Mesodermal cell (in vitro differentiated cells): ENCODE results near the gene SAA2. TPM values are rescaled to one million over a fixed set of nuclear protein-coding genes. Genes with fewer than 3 reads are reported as not detected.
"Not testable (repeated sequence)": the region's sequence is repeated elsewhere in the genome, so short reads cannot be mapped to it uniquely, and the experiment has no call there.

Source experiments
- H3K27ac ChIP-seq: 2 replicates; pipeline ENCODE4 v1.7.0; 2013; ENCODE audit warnings: mild to moderate bottlenecking, low read depth, low read length, moderate library complexity; ENCODE audit not compliant: severe bottlenecking
- H3K36me3 ChIP-seq: 2 replicates; pipeline ENCODE4 v1.7.1; 2013; ENCODE audit warnings: mild to moderate bottlenecking, low read length, moderate library complexity; ENCODE audit not compliant: control insufficient read depth, insufficient read depth
- H3K4me1 ChIP-seq: one replicate; pipeline ENCODE4 v1.7.1; 2013; ENCODE audit warnings: mild to moderate bottlenecking, low read length; ENCODE audit not compliant: insufficient read depth, control insufficient read depth, poor library complexity, severe bottlenecking
- H3K4me3 ChIP-seq: 2 replicates; pipeline ENCODE4 v1.7.0; 2013; ENCODE audit warnings: low read length, control low read depth, mild to moderate bottlenecking; ENCODE audit not compliant: insufficient read depth, poor library complexity, severe bottlenecking; ENCODE audit errors: extremely low read depth
- H3K9me3 ChIP-seq: 2 replicates; pipeline ENCODE4 v1.7.1; 2013; ENCODE audit warnings: mild to moderate bottlenecking, low read length, moderate library complexity; ENCODE audit not compliant: control insufficient read depth
- WGBS, 2 experiments: methylation state at CpG; one replicate each; pipeline ENCODE4 v1.1.5; 2013; ENCODE audit warnings: missing lambda C conversion rate in 2 of 2; ENCODE audit not compliant: insufficient coverage in 2 of 2; 5-methylcytosine and 5-hydroxymethylcytosine counted together
- polyA plus RNA-seq, 2 experiments: library from polyadenylated mRNA; stranded (reverse); fragments of 50-300 nt; gene quantifications; one replicate each; pipeline ENCODE4 v1.2.3, GENCODE V29; 2013

The SAA2 gene
- not detected for polyA plus RNA-seq (2013, experiment 1 of 2)
- not detected for polyA plus RNA-seq (2013, experiment 2 of 2)

DNA sequence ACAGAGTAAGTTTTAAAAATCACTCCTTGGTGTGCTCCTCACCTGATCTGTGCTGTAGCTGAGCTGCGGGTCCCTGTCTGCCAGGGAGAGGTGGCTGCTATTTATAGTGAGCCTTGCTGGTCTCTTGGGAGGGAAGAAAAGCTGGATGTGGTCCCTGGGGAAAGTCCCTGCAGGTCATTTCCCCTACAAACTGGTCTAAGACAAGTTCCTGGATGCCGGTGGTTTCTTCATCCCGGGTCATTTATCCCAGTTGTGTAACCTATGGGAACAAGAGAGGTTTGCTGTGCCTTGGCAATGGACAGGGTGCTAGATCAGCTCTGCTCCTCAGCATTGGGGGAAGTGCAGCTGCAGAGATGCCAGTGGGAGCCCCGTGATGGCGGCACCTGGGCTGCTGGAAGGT lies at the start of gene SAA2:
SAA2 (minus strand) TSS at position 108 of the 400 bp plus-strand sequence. CDS start 657 bp downstream, outside the sequence.
- no peak within 1 kb of the TSS for H3K27ac ChIP-seq
- 80 to 91% methylated on average over 4 to 5 of the region's 5 CpGs for WGBS, 2 experiments
- H3K4me1 ChIP-seq, result no peaks in the 10 kb centered on the region
- no peaks in the 10 kb centered on the region for H3K9me3 ChIP-seq
- no peaks in the 10 kb centered on the region for H3K36me3 ChIP-seq
- H3K4me3 ChIP-seq, result no peak within 1 kb of the TSS

DNA sequence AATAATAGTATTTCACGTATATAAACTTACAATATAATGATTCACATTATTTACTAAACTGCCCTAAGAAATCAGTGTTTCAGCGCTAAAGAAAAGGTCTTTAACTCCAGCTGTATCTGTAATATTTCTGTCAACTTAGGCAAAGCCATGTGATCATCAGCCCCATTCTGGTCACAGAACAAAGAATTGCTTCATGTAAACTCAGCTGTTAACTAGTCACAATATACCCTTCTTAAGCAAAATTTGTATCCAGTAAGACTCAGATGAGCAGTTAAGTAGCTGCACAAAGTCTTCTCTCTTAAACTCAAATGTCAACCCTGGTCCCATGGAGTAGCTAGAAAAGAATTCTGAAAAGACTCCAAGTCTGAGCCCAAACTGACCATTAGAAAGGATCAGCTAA lies 46.8 kb upstream of the SAA2 start:
- no peak overlapping the region for H3K27ac ChIP-seq
- peaks cover 86% of the 10 kb centered on the region for H3K36me3 ChIP-seq
- no peaks in the 10 kb centered on the region for H3K4me1 ChIP-seq
- no peaks in the 10 kb centered on the region for H3K9me3 ChIP-seq
- WGBS, 2 experiments, result 93 to 100% methylated on average over 1 to 2 of the region's 2 CpGs
- no peak overlapping the region for H3K4me3 ChIP-seq

DNA sequence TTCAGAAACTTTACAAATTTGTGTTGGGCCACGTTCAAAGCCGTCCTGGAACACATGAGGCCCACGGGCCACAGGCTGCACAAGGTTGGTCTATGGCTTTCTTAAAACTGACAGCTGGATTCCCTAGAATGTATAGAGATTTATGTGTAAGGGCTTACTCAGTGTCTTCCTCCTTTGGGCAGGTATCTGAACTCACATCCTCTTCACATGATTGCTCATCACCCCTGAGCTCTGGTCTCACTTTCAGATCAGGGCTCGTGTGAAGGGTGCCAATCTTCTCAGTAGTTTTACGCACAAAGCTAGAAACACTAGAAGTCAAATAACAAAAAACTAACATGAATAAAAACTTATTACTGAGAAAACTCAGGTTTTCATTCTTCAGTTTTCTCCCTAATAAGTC lies 46.4 kb upstream of the SAA2 start:
- Histone ChIP-seq H3K27ac (no peak overlapping the region), H3K4me3 (no peak overlapping the region), H3K36me3 (peaks cover 89% of the 10 kb centered on the region), H3K9me3 (no peaks in the 10 kb centered on the region), H3K4me1 (no peaks in the 10 kb centered on the region)
- 86 to 100% methylated on average over 4 of the region's 5 CpGs for WGBS, 2 experiments

DNA sequence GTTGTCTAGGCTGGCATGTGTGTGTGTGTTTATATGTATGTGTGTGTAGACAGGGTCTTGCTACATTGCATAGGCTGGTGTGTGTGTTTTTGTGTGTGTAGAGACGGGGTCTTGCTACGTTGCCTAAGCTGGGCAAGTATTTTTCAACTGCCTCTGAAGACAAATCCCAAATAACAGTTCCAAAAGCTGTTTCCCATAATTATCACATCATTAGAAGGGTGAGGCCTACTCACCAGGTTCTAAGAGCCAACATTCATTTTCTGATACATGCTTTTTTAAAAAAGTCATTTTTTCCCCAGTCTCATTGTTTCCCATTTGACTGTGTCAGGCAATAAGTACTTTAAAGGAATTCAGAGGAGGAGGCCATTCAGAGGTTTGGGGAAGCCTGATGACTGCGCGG lies 40.4 kb upstream of the SAA2 start:
- WGBS, 2 experiments, result 100% methylated on average over 2 of the region's 4 CpGs; no CpG with 5 or more reads in 1 of the 2 experiments
- Histone ChIP-seq H3K36me3 (peaks cover 78% of the 10 kb centered on the region), H3K27ac (no peak overlapping the region), H3K9me3 (no peaks in the 10 kb centered on the region), H3K4me3 (no peak overlapping the region), H3K4me1 (no peaks in the 10 kb centered on the region)

DNA sequence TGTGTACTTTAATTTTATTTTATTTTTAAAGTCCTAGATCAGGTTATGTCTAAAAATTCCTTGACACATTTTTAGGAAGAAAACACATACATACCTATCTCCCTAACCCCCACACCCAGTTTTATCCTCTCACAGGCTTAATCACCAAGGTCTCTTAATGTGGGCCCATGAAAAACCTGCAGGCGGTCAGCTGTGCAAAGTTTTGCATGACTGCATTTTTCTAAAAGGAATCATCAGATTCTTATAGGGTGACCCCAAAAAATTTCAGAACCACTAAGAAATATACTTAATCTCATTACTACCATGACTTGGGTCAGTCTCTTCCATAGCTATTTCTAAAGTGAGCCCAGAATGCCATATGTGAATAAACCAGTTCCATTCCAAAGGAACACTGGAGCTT lies 37.4 kb upstream of the SAA2 start:
- no peaks in the 10 kb centered on the region for H3K4me1 ChIP-seq
- no peak overlapping the region for H3K27ac ChIP-seq
- no peak overlapping the region for H3K4me3 ChIP-seq
- no peaks in the 10 kb centered on the region for H3K9me3 ChIP-seq
- WGBS, 2 experiments, result 88 to 100% methylated on average over 1 of the region's 1 CpG
- H3K36me3 ChIP-seq, result peaks cover 74% of the 10 kb centered on the region

DNA sequence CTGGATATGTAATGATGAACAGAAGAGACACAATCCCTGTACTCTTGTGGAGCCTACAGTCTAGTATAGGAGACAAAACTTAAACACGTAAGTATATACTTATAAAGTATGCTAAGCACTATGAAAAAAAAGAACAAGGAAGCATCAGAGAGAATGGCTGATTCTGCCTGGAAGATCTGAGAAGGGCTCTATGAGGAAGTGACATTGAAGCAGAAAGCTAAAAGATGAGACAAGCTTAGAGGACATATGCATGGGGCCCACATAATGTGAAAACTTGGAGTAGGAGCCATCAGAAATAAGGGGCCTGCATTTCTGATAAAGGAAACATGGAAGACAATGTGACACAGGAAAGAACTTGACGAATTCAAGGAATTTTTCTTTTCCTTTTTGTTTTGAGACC lies 34.2 kb upstream of the SAA2 start:
- Histone ChIP-seq H3K36me3 (peaks cover 77% of the 10 kb centered on the region), H3K27ac (no peak overlapping the region), H3K9me3 (no peaks in the 10 kb centered on the region), H3K4me3 (no peak overlapping the region), H3K4me1 (no peaks in the 10 kb centered on the region)
- 91 to 92% methylated on average over 1 of the region's 2 CpGs for WGBS, 2 experiments

DNA sequence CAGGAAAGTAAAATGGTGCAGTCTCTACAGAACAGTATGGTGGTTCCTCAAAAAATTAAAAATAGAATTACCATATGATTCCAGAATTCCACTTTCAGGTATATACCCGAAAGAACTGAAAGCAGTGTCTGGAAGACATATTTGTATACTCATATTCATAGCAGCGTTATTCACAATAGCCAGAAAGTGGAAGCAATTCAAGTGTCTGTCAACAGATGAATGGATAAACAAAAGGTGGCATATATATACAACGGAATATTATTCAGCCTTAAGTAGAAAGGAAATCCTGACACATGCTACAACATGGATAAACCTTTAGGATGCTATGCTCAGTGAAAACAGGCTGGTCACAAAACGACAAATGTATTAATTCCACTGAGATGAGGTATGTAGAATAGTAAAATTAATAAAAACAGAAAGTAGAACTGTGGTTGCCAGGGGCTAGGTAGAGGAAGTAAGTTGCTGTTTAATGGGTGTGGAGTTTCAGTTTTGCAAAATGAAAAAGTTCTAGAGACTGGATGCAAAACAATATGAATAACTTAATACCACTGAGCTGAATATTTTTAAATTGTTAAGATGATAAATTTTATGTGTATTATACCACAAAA lies 32.1 kb upstream of the SAA2 start:
- 88 to 91% methylated on average over 1 to 4 of the region's 4 CpGs for whole genome bisulfite sequencing, 2 experiments
- Histone ChIP-seq H3K4me1 (no peaks in the 10 kb centered on the region), H3K4me3 (no peak overlapping the region), H3K36me3 (peaks cover 62% of the 10 kb centered on the region), H3K27ac (no peak overlapping the region), H3K9me3 (no peaks in the 10 kb centered on the region)

DNA sequence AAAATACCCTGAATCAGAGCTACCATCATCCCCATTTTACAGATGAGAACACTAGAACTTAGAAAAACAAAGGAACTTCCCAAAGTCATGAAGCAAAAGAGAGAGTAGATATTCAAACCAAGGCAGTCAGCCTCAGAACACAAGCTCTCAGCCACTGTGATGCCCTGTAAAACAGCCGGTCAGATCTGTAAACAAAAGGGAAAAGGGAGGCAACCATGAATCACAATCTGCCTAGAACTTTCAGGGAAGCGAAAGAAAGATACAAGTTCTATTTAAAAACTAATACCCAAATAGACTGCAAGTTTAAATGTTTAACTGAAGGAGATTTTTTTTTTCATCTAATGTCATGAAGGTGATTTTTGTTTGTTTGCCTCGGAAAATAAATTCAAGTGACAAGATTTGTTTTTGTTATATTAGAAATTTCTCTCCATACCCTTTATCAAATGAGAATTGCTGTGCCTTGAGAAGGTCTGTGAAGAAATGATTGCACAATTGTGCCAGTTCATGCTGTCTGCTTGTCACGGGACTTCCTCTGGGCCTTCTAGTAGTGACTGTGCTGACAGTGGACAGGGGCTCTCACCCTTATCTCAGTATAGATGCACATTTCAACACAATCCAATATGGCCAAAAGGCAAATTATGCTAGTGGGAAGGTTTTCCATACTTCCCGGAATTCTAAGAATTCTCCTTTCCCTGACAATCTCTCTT lies 29.2 kb upstream of the SAA2 start:
- Histone ChIP-seq H3K27ac (no peak overlapping the region), H3K36me3 (peaks cover 44% of the 10 kb centered on the region), H3K4me1 (no peaks in the 10 kb centered on the region), H3K4me3 (no peak overlapping the region), H3K9me3 (no peaks in the 10 kb centered on the region)
- 90 to 100% methylated on average over 1 to 2 of the region's 5 CpGs for whole genome bisulfite sequencing, 2 experiments

DNA sequence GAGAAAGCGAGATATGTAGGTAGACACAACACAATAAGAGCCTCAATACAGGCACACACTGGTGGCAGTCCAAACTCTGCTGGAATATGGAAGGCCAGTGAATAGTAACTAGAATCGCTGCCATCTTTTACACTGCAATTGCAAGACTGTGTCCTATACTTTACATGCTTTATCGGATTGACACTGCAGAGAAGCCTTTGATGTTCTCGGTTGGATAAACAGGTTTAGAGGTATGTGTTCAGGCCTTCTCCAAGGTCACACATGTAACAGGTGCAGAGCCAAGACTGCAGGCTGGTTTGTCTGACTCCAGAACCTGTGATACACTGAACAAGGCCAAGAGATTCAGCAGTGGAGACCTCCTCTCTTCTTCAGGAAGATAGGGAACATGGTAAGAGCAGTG lies 22.7 kb upstream of the SAA2 start:
- WGBS, 2 experiments, result 75 to 79% methylated on average over 3 of the region's 4 CpGs
- no peak overlapping the region for H3K4me3 ChIP-seq
- H3K27ac ChIP-seq, result no peak overlapping the region
- H3K4me1 ChIP-seq, result no peaks in the 10 kb centered on the region
- no peaks in the 10 kb centered on the region for H3K9me3 ChIP-seq
- no peaks in the 10 kb centered on the region for H3K36me3 ChIP-seq

DNA sequence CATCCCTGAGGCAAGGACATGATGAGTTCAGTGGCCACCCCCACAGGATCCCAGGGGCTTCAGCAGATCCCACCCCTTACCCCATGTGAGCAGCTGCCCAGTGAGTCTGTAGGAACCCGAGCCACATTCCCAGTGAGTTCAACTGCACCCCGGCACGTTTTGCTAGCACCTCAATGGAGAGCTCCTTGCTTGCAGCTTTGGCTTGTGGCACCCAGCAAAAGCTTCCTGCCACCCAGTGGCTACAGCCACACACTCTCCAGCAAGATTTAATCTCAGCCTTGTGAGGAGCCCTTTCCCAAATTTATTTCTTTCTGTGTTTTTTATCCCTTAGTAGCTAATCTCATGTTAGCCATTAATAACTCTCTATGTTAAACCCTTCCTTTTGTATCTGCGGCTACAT lies 21.6 kb upstream of the SAA2 start:
- Histone ChIP-seq H3K4me3 (no peak overlapping the region), H3K27ac (no peak overlapping the region), H3K9me3 (no peaks in the 10 kb centered on the region), H3K4me1 (no peaks in the 10 kb centered on the region), H3K36me3 (no peaks in the 10 kb centered on the region)
- WGBS, 2 experiments, result 83 to 96% methylated on average over 4 of the region's 4 CpGs

DNA sequence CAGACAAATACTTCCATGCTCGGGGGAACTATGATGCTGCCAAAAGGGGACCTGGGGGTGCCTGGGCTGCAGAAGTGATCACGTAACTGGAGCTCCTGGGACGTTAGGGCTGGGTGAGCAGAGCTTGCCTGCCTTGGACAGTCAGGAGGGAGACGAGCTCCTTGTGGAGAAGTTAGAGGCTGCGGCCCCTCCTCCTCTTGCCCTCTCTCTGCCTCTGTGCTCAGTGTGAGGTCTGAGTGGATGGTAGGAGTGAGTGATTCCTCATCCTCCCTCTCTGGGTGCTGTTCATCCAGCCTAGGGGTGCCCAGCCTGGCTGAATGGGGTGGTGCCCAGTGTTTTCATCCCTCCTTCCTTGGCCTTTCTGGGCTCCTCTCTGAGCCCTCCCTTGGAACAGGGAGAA lies 20.8 kb upstream of the SAA2 start:
- H3K27ac ChIP-seq, H3K36me3 ChIP-seq, H3K4me3 ChIP-seq, H3K9me3 ChIP-seq, H3K4me1 ChIP-seq: not testable (repeated sequence)
- no CpG with 5 or more reads among the region's 5 CpGs for WGBS, 2 experiments
